Measurements from ENCODE around the gene CYP1A2. TPM values are rescaled to one million over a fixed set of nuclear protein-coding genes. Genes with fewer than 3 reads are reported as not detected.
A peak's percentile ranks its signal among the peaks of the same experiment; 100 is the strongest.

The CYP1A2 gene
- total RNA-seq, 2 experiments from 2014 or later, result not detected

- no peak for DNase-seq
- ChIA-PET POLR2A (interaction anchor here (21.2 kb wide), 1 partner anchor 15 kb away, joined by 410 read pairs; no protein-coding TSS in a partner anchor), CTCF (interaction anchor here (1.1 to 30.3 kb wide), 5 partner anchors 2 to 143 kb away, joined by 3 to 1327 read pairs (median 49); partner anchors contain the start of gene CSK)
- Mint-ChIP-seq H3K27ac (peak overlapping the region; percentile 98), H3K4me1 (ENCODE audit: low read depth) (peaks cover 82% of the 10 kb centered on the region), H3K36me3 (ENCODE audit: low read depth) (peaks cover 8% of the 10 kb centered on the region), H3K9me3 (no peaks in the 10 kb centered on the region), H3K4me3 (peak overlapping the region; percentile 88), H3K27me3 (no peaks in the 10 kb centered on the region)
- no peak for TF ChIP-seq CTCF (IDR thresholded peaks at IDR 0.05)
- intact Hi-C loops (cut with micrococcal nuclease), result no loop called here
- no peak for ATAC-seq
These were observed 27.2 kb downstream of the CYP1A2 start for GRCh38 chr15:74775894-74776293.

GRCh38 chr15:74776821-74777768 is 28.4 kb downstream of the CYP1A2 start:
- POLR2A ChIA-PET, result interaction anchor here (0.7 to 21.2 kb wide), 14 partner anchors 9 to 267 kb away, joined by 3 to 410 read pairs (median 4); partner anchors contain the start of genes ARID3B and MPI
- intact Hi-C loops (cut with micrococcal nuclease), result no loop called here
- H3K4me3 Mint-ChIP-seq, result peak overlapping the region; percentile 88
- peak; percentile 57 for ATAC-seq
- DNase-seq, result peak; percentile 79
- peaks cover 10% of the 10 kb centered on the region for H3K36me3 Mint-ChIP-seq (ENCODE audit: low read depth)
- no peaks in the 10 kb centered on the region for H3K27me3 Mint-ChIP-seq
- H3K9me3 Mint-ChIP-seq, result no peaks in the 10 kb centered on the region
- H3K27ac Mint-ChIP-seq, result peak overlapping the region; percentile 98
- TF ChIP-seq CTCF (IDR thresholded peaks at IDR 0.05), result no peak
- CTCF ChIA-PET, result interaction anchor here (0.7 to 30.3 kb wide), 11 partner anchors 0 to 229 kb away, joined by 3 to 1327 read pairs (median 6); partner anchors contain the start of genes CSK and ULK3
- peaks cover 71% of the 10 kb centered on the region for H3K4me1 Mint-ChIP-seq (ENCODE audit: low read depth)

GRCh38 chr15:74777769-74778598 is 29.3 kb downstream of the CYP1A2 start:
- peak; percentile 1 for ATAC-seq

GRCh38 chr15:74778599-74778970 is 29.9 kb downstream of the CYP1A2 start:
- ATAC-seq (no peak), DNase-seq (no peak)
- Mint-ChIP-seq H3K9me3 (no peaks in the 10 kb centered on the region), H3K4me3 (peak overlapping the region; percentile 88), H3K27me3 (no peaks in the 10 kb centered on the region), H3K4me1 (ENCODE audit: low read depth) (peaks cover 68% of the 10 kb centered on the region), H3K36me3 (ENCODE audit: low read depth) (peaks cover 20% of the 10 kb centered on the region), H3K27ac (peak overlapping the region; percentile 98)
- POLR2A ChIA-PET, result interaction anchor here (0.7 to 21.2 kb wide), 5 partner anchors 12 to 194 kb away, joined by 3 to 410 read pairs (median 4); no protein-coding TSS in a partner anchor
- CTCF ChIA-PET, result interaction anchor here (1.6 to 30.3 kb wide), 6 partner anchors 1 to 170 kb away, joined by 3 to 1327 read pairs (median 37); partner anchors contain the start of gene CSK
- no peak for TF ChIP-seq CTCF (IDR thresholded peaks at IDR 0.05)
- intact Hi-C loops (cut with micrococcal nuclease), result no loop called here

More at GRCh38 chr15:74777769-74778598, 29.3 kb downstream of the CYP1A2 start:
- peak overlapping the region; percentile 88 for H3K4me3 Mint-ChIP-seq
- DNase-seq, result no peak
- CTCF ChIA-PET, result interaction anchor here (1.0 to 30.3 kb wide), 11 partner anchors 1 to 171 kb away, joined by 3 to 1327 read pairs (median 6); partner anchors contain the start of genes CSK and ULK3
- intact Hi-C loops (cut with micrococcal nuclease), result no loop called here
- H3K9me3 Mint-ChIP-seq, result no peaks in the 10 kb centered on the region
- no peak for TF ChIP-seq CTCF (IDR thresholded peaks at IDR 0.05)
- H3K27ac Mint-ChIP-seq, result peak overlapping the region; percentile 98
- POLR2A ChIA-PET, result interaction anchor here (1.0 to 21.2 kb wide), 10 partner anchors 10 to 266 kb away, joined by 3 to 410 read pairs (median 4); partner anchors contain the start of genes ARID3B and MPI
- H3K4me1 Mint-ChIP-seq (ENCODE audit: low read depth), result peaks cover 70% of the 10 kb centered on the region
- H3K27me3 Mint-ChIP-seq, result no peaks in the 10 kb centered on the region
- H3K36me3 Mint-ChIP-seq (ENCODE audit: low read depth), result peaks cover 14% of the 10 kb centered on the region

Measured in activated CD8-positive, alpha-beta T cell treated with anti-CD3 and anti-CD28 coated beads for 36 hours (primary cell).